CD1c-positive myeloid dendritic cell (primary cell): Measurements from ENCODE around the gene LTO1.

ENCODE experiments used
- DNase-seq: peaks from one replicate; pipeline ENCODE4 v3.0.0-alpha.2; 2016; ENCODE audit errors: extremely low spot score

The LTO1 gene

DNA sequence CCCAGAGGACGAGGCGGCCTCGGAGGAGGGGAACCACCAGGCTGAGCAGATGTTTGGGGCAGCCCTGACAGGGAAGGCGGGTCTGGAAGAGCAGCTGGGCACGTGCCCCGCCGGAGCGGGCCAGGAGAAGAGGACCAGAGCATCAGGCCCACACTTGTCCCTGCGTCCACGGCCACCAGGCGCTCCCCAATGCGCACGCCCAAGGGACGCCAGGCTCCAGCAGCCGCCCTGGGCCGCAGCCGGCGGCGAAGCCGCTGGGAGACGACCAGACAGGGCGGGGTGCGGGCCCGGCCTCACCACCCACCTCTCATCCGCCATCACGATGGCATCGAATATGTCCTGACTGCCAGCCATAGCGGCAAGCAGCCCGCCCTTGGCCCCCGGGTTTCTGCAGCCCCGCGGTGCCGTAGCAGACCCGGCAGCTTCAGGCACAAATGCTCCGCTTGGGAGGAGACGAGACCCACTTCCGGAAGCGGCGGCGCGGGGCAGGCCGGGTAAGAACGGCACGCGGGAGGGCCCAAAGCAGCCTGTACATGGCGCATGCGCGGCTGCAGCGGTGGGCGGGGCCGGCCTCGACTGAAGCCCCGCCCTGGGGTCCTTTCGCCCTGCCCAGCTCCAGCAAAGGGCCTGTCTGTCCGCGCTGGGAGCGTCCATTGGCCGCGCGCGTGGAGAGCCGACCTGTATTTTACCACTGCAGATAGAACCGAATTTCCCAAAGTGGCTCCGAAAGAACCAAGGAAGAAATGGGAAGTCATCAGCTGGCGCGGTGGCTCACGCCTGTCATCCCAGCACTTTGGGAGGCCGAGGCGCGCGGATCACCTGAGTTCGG lies at the start of gene LTO1:
Gene LTO1, minus strand, starts transcription at position 468 of the 829 bp plus-strand sequence. Its CDS starts 114 bp downstream, at position 354.
- DNase-seq: peak; percentile 96

- no peak for DNase-seq
Observed at GRCh38 chr11:69721745-69722144, 46.6 kb upstream of the LTO1 start.

DNA sequence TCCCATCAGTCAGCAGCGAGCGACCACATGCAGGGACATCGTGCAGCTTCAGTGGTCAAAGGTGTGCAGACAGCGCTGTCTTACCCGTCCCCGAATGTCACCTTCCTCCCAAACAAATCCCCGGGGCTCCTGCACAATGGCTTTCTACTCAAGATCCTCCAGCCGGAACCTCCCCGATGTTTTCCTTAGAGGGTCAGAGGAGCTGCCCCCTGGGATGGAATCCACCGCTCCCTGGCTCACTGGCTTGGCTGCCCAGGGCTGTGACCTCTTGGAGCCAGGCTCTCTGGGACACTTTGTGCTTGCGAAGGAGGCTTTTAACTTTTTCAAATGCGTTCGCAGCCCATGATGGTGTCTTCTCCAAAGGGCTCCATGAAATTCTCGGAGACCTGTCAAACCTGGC lies 46.0 kb upstream of the LTO1 start:
- no peak for DNase-seq

GRCh38 chr11:69718912-69719311 lies 43.8 kb upstream of the LTO1 start:
- no peak for DNase-seq

- no peak for DNase-seq
Observed at GRCh38 chr11:69718147-69718546, 43.0 kb upstream of the LTO1 start.

DNA sequence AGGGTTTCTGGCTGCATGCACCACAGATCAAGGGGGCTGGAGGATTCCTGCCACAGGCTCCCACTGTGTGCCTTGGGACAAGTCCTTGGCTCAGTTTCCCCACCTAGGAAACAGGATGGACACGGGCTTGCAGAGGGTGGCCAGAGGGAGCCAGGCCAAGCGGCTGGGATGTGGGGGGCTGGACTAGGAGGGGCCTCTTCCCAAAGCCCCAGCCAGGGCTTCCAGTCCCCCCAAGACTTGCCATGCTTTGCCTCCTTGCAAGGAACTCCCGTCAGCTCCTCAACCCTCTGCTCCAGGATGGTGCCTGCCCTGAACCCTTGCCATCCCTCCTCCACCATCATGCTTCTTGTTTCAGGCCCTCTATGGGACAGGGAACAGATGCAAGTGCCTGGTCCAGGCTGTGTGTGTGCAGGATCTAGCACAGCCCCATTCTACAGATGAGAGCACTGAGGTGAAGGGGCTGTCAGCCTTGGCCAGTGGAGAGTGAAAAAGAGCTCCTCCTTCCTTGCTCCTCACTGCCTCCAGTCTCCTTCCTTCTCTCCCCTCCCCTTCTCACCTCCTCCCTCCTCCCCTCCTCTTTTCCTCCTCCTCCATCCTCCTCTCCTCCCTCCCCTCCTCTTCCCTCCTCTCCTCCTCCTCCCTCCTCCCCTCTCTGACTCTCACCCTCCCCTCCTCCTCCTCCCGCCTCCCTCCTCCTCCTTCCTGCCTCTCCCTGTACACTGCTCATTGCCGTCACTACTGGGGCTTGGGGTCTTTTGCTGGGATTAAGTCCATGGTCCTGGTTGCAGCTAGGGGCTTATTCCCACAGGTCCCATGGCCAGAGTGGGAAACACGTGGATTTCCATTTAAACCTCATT lies 42.0 kb upstream of the LTO1 start:
- no peak for DNase-seq

DNA sequence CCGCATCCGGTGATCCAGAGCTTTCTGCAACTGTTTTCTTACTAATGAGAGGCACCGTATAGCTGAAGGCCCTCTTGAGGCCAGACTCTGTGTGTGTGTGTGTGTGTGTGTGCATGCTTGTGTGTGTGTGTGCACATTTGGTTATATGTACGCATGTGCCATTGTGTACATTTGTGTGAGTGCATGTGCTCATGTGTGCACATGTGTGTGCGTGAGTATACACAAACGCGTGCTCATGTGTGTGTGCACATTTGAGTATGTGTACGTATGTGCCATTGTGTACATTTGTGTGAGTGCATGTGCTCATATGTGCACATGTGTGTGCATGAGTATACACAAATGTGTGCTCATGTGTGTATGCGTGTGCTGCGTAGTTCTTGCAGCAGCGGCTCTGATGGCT lies 40.9 kb upstream of the LTO1 start:
- DNase-seq: no peak

- DNase-seq: no peak
Observed at GRCh38 chr11:69715446-69715845, 40.3 kb upstream of the LTO1 start.

GRCh38 chr11:69711822-69712801 lies 37.0 kb upstream of the LTO1 start:
- DNase-seq: peak; percentile 72

DNA sequence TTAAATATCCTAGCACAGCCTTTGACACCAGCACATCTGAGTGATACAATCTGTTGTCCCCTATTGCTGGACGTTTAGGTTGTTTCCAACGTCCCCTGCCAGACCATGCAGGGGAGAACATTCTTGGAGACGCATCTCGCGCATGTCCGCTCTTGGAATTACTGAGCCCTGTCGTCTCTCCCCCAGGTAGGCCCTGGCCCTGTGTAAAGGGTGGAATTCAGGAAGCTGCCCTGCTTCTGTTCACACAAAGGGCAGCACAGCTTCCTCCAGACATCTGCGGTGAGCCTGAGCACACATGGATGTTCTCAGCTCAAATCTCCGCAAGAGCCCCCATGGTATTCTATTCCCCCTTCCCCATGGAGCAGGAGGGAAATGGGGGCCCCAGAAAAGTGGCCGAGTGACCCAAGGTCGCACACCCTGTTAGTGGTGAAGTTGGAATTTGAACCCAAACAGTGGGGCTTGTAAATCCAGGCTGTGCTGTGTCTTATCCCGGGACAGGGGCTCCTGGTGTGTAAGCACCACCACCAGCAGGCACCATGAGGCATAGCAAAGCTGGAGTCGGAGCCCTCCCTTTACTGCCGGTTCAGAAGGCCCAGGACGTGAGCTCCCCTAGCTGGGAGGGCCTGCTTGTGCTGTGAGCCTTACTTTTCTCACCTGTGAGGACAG lies 33.7 kb upstream of the LTO1 start:
- no peak for DNase-seq

GRCh38 chr11:69707176-69707575 lies 32.0 kb upstream of the LTO1 start:
- no peak for DNase-seq

DNA sequence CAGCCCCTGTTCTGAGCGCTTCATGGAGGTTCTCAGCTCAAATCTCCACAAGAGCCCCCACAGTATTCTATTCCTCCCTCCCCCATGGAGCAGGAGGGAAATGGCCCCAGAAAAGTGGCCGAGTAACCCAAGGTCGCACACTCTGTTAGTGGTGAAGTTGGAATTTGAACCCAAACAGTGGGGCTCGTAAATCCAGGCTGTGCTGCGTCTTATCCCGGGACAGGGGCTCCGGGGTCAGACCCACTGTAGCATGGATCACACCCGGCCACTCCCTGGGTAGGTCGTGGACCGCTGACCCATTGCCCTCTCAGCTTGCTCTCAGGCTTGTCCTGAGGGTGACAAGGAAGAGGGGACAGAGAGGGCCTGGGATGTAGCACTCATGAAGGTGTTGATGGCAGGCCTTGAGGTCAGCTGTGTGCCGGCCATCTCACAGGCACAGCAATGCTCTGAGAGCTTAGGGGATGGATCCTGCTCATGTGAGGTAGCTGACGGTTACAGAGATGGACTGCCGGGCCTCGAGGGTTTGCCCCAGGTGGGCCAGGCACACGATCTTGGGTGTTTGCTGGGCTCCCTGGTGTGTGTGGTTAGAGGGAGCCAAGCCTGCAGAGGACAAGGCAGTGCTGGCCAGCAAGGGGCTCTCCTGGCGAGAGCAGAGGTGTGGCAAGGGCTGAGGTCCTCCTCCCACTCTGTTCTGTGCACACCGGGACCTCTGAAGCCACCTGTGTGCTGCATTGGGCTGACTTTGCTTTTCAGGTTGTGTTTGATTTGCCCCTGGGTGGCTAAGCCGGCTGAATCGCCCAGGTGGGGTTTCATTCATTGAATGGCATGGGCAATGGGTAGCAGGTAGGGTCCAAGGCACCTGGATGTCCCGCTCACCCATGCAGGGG lies 31.0 kb upstream of the LTO1 start:
- DNase-seq: no peak

DNA sequence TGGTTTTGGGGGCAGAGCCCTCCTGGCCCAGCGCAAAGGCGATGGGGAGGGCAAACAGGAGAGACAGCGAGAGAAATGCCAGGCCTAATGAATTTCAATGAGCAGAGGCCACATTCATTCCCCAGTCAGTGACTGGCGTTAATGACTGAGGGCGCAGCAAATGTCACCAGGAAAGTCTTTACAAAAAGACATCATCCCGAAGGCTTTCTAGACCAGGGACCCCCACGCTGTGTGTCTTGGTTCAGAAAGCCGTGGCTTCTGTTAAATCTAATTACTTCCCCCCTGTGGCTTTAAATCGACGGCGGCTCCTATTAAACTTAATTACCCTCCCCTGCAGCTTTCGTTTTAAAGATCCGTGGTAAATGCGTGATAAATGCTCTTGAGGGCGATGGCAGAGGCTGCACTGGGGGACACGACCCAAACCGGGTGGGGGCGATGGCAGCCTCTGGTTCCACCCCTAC lies 30.2 kb upstream of the LTO1 start:
- no peak for DNase-seq

DNA sequence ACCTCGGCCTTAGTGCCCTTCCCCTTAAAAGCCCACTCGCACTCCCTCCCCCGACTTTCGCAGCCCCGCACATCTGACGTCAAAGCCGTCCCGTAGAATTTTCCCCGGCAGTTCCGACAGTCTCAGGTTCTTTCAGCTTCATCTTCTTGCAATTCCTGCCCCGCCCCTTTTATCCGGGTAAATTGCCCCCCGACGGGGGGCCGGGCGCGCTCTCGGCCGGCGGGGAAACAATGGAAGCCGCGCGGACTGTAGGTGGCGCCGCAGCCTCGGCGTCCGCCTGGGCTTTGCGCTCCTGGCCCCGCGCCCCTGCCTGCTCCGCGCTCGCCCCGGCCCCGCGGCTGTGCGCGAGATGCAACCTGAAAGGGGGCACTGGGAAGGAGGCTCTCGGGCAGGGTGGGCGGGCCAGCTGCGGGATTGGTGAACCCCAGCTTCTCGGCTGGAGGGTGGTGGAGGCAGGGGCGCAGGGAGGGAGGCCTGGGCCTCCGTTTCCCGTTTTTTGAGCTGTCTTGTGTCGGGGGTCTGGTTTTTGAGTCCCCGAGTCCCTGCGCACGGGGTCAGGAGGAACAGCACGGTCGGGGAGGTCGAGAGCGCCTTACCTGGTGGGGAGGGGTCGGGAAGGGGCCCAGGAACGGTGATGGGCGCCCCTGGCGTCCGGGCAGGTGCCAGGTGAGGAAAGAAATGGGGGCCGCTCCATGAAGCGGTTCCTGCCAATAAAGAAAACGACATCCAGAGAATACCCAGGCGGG lies 29.5 kb upstream of the LTO1 start:
- no peak for DNase-seq

GRCh38 chr11:69703768-69704507 lies 28.8 kb upstream of the LTO1 start, which contains the start of gene FGF19:
TSS of gene FGF19 (minus strand) at chr11:69704022. CDS start at chr11:69703876, 146 bp downstream.
- DNase-seq: no peak

- DNase-seq: no peak
Observed at GRCh38 chr11:69703453-69703767, 28.3 kb upstream of the LTO1 start.

GRCh38 chr11:69702769-69703452 lies 27.8 kb upstream of the LTO1 start:
- no peak for DNase-seq

DNA sequence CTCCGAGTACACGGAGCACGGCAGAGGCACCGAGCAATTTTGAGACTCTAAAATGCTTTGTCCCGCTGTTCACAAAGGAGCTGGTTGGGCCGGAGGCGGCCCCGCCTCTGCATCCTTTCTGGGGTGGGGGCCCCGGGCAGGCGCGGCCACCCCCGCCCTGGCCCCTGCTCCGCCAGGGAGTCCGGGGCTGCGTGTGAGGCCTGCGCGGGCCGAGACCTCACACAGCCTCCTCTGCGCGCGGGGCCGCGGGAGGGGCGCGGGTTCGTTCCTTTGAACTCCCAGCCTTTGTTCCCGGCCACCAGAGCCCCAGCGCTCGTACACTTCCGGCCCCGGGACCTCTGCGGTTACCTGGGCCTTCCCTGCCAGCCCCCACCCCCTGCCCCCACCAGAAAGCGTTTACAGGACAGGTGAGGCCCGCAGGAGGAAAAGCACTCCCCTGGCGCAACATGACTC lies 27.1 kb upstream of the LTO1 start:
- no peak for DNase-seq
